PFSK-1 (cell line): Measurements from ENCODE around the gene BATF2.

Source experiments
- POLR2AphosphoS5 ChIP-seq: IDR thresholded peaks from 2 replicates; pipeline ENCODE4 v1.6.1; 2012; ENCODE audit warnings: low read depth, mild to moderate bottlenecking, control low read depth, low read length, moderate library complexity
- TAF1 ChIP-seq: IDR thresholded peaks from 2 replicates; pipeline ENCODE4 v1.6.1; 2012; ENCODE audit warnings: low read length, control low read depth, borderline replicate concordance; ENCODE audit not compliant: insufficient read depth
- TF ChIP-seq, protein P1 (sequence below), 2 experiments: IDR thresholded peaks; 2 replicates each; pipeline versions ENCODE4 v1.6.1 to v1.8.0; 2011 to 2012; ENCODE audit warnings: low read depth in 2 of 2, low read length in 2 of 2, control low read depth in 1 of 2, inconsistent platforms in 1 of 2, mild to moderate bottlenecking in 1 of 2, moderate library complexity in 1 of 2; ENCODE audit not compliant: insufficient read depth in 1 of 2

DNA sequence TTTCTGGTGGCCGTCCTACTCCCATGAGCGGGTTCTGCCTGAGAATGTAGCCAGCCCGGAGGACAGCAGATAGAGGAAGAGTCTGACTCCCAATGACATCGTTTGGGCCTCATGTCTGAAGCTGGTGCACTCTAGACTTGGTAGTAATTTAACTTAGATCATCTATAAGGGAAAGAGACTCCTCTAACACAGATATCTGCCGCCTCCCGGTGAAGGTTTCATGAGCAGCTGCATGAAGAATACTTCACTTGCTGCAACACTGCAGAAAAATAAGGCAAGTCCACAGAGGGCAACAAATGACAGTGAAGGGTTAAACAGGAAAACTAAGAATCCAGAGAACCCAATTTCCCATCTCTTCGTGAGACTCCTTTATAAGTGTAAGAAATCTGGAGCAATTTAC lies 11.2 kb upstream of the BATF2 start:
- TF ChIP-seq TAF1 (no peak), POLR2AphosphoS5 (no peak)
- TF ChIP-seq, protein P1, sequence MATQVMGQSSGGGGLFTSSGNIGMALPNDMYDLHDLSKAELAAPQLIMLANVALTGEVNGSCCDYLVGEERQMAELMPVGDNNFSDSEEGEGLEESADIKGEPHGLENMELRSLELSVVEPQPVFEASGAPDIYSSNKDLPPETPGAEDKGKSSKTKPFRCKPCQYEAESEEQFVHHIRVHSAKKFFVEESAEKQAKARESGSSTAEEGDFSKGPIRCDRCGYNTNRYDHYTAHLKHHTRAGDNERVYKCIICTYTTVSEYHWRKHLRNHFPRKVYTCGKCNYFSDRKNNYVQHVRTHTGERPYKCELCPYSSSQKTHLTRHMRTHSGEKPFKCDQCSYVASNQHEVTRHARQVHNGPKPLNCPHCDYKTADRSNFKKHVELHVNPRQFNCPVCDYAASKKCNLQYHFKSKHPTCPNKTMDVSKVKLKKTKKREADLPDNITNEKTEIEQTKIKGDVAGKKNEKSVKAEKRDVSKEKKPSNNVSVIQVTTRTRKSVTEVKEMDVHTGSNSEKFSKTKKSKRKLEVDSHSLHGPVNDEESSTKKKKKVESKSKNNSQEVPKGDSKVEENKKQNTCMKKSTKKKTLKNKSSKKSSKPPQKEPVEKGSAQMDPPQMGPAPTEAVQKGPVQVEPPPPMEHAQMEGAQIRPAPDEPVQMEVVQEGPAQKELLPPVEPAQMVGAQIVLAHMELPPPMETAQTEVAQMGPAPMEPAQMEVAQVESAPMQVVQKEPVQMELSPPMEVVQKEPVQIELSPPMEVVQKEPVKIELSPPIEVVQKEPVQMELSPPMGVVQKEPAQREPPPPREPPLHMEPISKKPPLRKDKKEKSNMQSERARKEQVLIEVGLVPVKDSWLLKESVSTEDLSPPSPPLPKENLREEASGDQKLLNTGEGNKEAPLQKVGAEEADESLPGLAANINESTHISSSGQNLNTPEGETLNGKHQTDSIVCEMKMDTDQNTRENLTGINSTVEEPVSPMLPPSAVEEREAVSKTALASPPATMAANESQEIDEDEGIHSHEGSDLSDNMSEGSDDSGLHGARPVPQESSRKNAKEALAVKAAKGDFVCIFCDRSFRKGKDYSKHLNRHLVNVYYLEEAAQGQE (IDR thresholded peaks at IDR 0.05; ENCODE audit: insufficient read depth in 1 of 2, low read depth in 2 of 2, low read length in 2 of 2): no peak
